H1 (cell line): ENCODE measurements around the gene RAB36. TPM values are rescaled to one million over a fixed set of nuclear protein-coding genes. Genes with fewer than 3 reads are reported as not detected.

Experiments used
- CTCF ChIA-PET: fragments of 300-600 bp; sonication (Branson Sonifier 250); formaldehyde crosslinking; loops from one replicate; lab custom pipeline; 2021; ENCODE audit not compliant: partially characterized antibody; lab: Charles Lee
- POLR2A ChIA-PET: fragments of 300-600 bp; sonication (Branson Sonifier 250); formaldehyde crosslinking; loops from one replicate; lab custom pipeline; 2021; ENCODE audit warnings: inconsistent platforms; ENCODE audit not compliant: partially characterized antibody; lab: Charles Lee
- DNase-seq, 2 experiments: peaks; one replicate each; pipeline versions ENCODE4 v3.0.0 to v3.0.0-alpha.2; 2010 to 2022; ENCODE audit warnings: low spot score in 2 of 2, low read depth in 1 of 2, mixed read lengths in 1 of 2
- FAIRE-seq: peaks from 2 replicates; lab custom pipeline; 2011; peaks lifted over from hg19 to GRCh38; lab: Jason Lieb, UNC
- H2AFZ ChIP-seq: 2 replicates; pipeline ENCODE4 v1.8.1; 2012; ENCODE audit warnings: low read length, inconsistent platforms
- H2AK5ac ChIP-seq: 2 replicates; pipeline ENCODE4 v1.6.1; 2013; ENCODE audit warnings: low read depth, low read length
- H2BK120ac ChIP-seq: replicated peaks from 2 replicates; pipeline ENCODE3; 2013; ENCODE audit warnings: low read depth, low read length, inconsistent platforms
- H2BK12ac ChIP-seq: 2 replicates; pipeline ENCODE4 v1.6.1; 2013; ENCODE audit warnings: low read depth, low read length
- H2BK15ac ChIP-seq: 2 replicates; pipeline ENCODE4 v1.6.1; 2013; ENCODE audit warnings: low read length
- H2BK20ac ChIP-seq: 2 replicates; pipeline ENCODE4 v1.6.1; 2013; ENCODE audit warnings: low read length
- H2BK5ac ChIP-seq: 2 replicates; pipeline ENCODE4 v1.6.1; 2013; ENCODE audit warnings: low read depth, low read length
- H3K14ac ChIP-seq: 2 replicates; pipeline ENCODE4 v1.6.1; 2013; ENCODE audit warnings: inconsistent platforms; ENCODE audit not compliant: insufficient read length
- H3K18ac ChIP-seq: 2 replicates; pipeline ENCODE4 v1.6.1; 2013; ENCODE audit warnings: low read length; ENCODE audit errors: extremely low read depth
- H3K23ac ChIP-seq: 2 replicates; pipeline ENCODE4 v1.6.1; 2013; ENCODE audit warnings: inconsistent platforms; ENCODE audit not compliant: insufficient read length
- H3K23me2 ChIP-seq: 2 replicates; pipeline ENCODE4 v1.6.1; 2013; ENCODE audit warnings: low read depth, low read length
- H3K27ac ChIP-seq: 2 replicates; pipeline ENCODE4 v1.6.1; 2011; ENCODE audit warnings: low read depth, low read length, inconsistent platforms
- H3K27me3 ChIP-seq, 4 experiments: replicated peaks in 1 of 4; 1 replicate in 1 of 4; 2 replicates in 3 of 4; pipeline versions ENCODE4 v1.6.1 to v1.8.1; 2011 to 2013; ENCODE audit warnings: low read length in 3 of 4, mild to moderate bottlenecking in 3 of 4, inconsistent platforms in 2 of 4, mixed read lengths in 2 of 4, moderate library complexity in 1 of 4; ENCODE audit not compliant: control insufficient read depth in 3 of 4, insufficient read depth in 3 of 4; ENCODE audit errors: extremely low read depth in 1 of 4
- H3K36me3 ChIP-seq, 4 experiments: 2 replicates each; pipeline versions ENCODE4 v1.6.1 to v1.8.1; 2011 to 2013; ENCODE audit warnings: mild to moderate bottlenecking in 4 of 4, low read length in 3 of 4, moderate library complexity in 2 of 4, control low read depth in 1 of 4, inconsistent platforms in 1 of 4; ENCODE audit not compliant: insufficient read depth in 4 of 4, control insufficient read depth in 2 of 4
- H3K4ac ChIP-seq: replicated peaks from 2 replicates; pipeline ENCODE3; 2013; ENCODE audit warnings: low read length, low read depth, mixed read lengths, inconsistent platforms; ENCODE audit not compliant: insufficient read length
- H3K4me1 ChIP-seq, 4 experiments: replicated peaks in 1 of 4; 1 replicate in 1 of 4; 2 replicates in 3 of 4; pipeline versions ENCODE4 v1.6.1 to v1.8.1; 2011 to 2013; ENCODE audit warnings: low read length in 3 of 4, inconsistent platforms in 2 of 4, mixed read lengths in 1 of 4; ENCODE audit not compliant: insufficient read depth in 4 of 4, control insufficient read depth in 3 of 4
- H3K4me2 ChIP-seq, 2 experiments: 2 replicates each; pipeline versions ENCODE4 v1.6.1 to v1.8.1; 2011 to 2013; ENCODE audit warnings: low read depth in 2 of 2, low read length in 2 of 2, control low read depth in 1 of 2, inconsistent platforms in 1 of 2, mild to moderate bottlenecking in 1 of 2; ENCODE audit not compliant: insufficient read depth in 1 of 2
- H3K4me3 ChIP-seq, 4 experiments: fragments of 200-600, 300-600 bp in 1 of 4; sonication (generic), shearing (Covaris generic), sonication (Bioruptor Twin) in 1 of 4; 2 replicates each; pipeline versions ENCODE4 v1.5.1 to v1.8.1; 2011 to 2016; ENCODE audit warnings: low read length in 4 of 4, low read depth in 3 of 4, control low read depth in 2 of 4, inconsistent platforms in 2 of 4, mild to moderate bottlenecking in 2 of 4, mixed read lengths in 1 of 4, moderate library complexity in 1 of 4; ENCODE audit not compliant: insufficient read depth in 2 of 4; ENCODE audit errors: extremely low read depth in 1 of 4
- H3K56ac ChIP-seq: replicated peaks from 2 replicates; pipeline ENCODE3; 2013; ENCODE audit warnings: low read depth, mild to moderate bottlenecking, mixed read lengths, low read length, inconsistent platforms; ENCODE audit not compliant: insufficient read length
- H3K79me1 ChIP-seq: 2 replicates; pipeline ENCODE4 v1.6.1; 2013; ENCODE audit warnings: low read depth, low read length, control low read depth
- H3K79me2 ChIP-seq, 2 experiments: 2 replicates each; pipeline versions ENCODE4 v1.6.1 to v1.8.1; 2012 to 2013; ENCODE audit warnings: low read length in 2 of 2, mild to moderate bottlenecking in 2 of 2, inconsistent platforms in 1 of 2; ENCODE audit not compliant: insufficient read depth in 2 of 2, control insufficient read depth in 1 of 2
- H3K9ac ChIP-seq, 4 experiments: replicated peaks in 1 of 4; 1 replicate in 1 of 4; 2 replicates in 3 of 4; pipeline versions ENCODE4 v1.6.1 to v1.8.1; 2011 to 2013; ENCODE audit warnings: low read depth in 3 of 4, low read length in 3 of 4, control low read depth in 2 of 4, mild to moderate bottlenecking in 2 of 4, moderate library complexity in 2 of 4, inconsistent platforms in 1 of 4; ENCODE audit errors: extremely low read depth in 1 of 4
- H3K9me3 ChIP-seq, 2 experiments: 2 replicates each; pipeline versions ENCODE4 v1.6.1 to v1.8.1; 2012 to 2013; ENCODE audit warnings: mild to moderate bottlenecking in 2 of 2, moderate library complexity in 2 of 2, control low read depth in 1 of 2, inconsistent platforms in 1 of 2, low read depth in 1 of 2, low read length in 1 of 2, mixed read lengths in 1 of 2; ENCODE audit not compliant: insufficient read depth in 2 of 2
- H4K20me1 ChIP-seq, 2 experiments: replicated peaks in 1 of 2; 2 replicates each; pipeline versions ENCODE3 to v1.8.1; 2011 to 2013; ENCODE audit warnings: inconsistent platforms in 2 of 2, low read length in 2 of 2, mild to moderate bottlenecking in 1 of 2; ENCODE audit not compliant: insufficient read depth in 2 of 2, control insufficient read depth in 1 of 2
- H4K5ac ChIP-seq: 2 replicates; pipeline ENCODE4 v1.6.1; 2013; ENCODE audit warnings: low read length, low read depth, mixed read lengths, inconsistent platforms; ENCODE audit not compliant: insufficient read length
- H4K8ac ChIP-seq: 2 replicates; pipeline ENCODE4 v1.8.0; 2013; ENCODE audit warnings: mild to moderate bottlenecking, moderate library complexity, low read length, inconsistent platforms; ENCODE audit not compliant: insufficient read depth; ENCODE audit errors: extremely low read depth
- H4K91ac ChIP-seq: replicated peaks from 2 replicates; pipeline ENCODE3; 2013; ENCODE audit warnings: low read length, mixed read lengths, inconsistent platforms; ENCODE audit not compliant: insufficient read length
- ATF2 ChIP-seq: IDR thresholded peaks from 2 replicates; pipeline ENCODE4 v1.6.1; 2012; ENCODE audit warnings: low read length, inconsistent platforms
- EGR1 ChIP-seq: IDR thresholded peaks from 2 replicates; pipeline ENCODE4 v1.6.1; 2011; ENCODE audit warnings: low read depth, low read length, borderline replicate concordance
- HDAC2 ChIP-seq, 2 experiments: fragments of 300-600 bp in 1 of 2; sonication (generic) in 1 of 2; IDR thresholded peaks; 2 replicates each; pipeline ENCODE4 v1.6.1; 2011 to 2012; ENCODE audit warnings: low read depth in 2 of 2, low read length in 2 of 2, mild to moderate bottlenecking in 2 of 2, moderate library complexity in 2 of 2, borderline replicate concordance in 1 of 2, inconsistent platforms in 1 of 2
- NRF1 ChIP-seq: IDR thresholded peaks from 2 replicates; pipeline ENCODE4 v1.6.1; 2011; ENCODE audit warnings: mild to moderate bottlenecking, low read depth, low read length, improper control_type of control experiment
- PHF8 ChIP-seq: fragments of 200-600 bp; sonication (generic); conservative IDR thresholded peaks from 2 replicates; pipeline ENCODE4 v1.7.1; 2012; ENCODE audit warnings: low read depth, mild to moderate bottlenecking, inconsistent platforms, low read length, moderate library complexity
- POLR2AphosphoS5 ChIP-seq: IDR thresholded peaks from 2 replicates; pipeline ENCODE4 v1.6.1; 2011; ENCODE audit warnings: low read depth, low read length
- POU5F1 ChIP-seq: IDR thresholded peaks from 2 replicates; pipeline ENCODE4 v1.6.1; 2011; ENCODE audit warnings: low read depth, mild to moderate bottlenecking, low read length, moderate library complexity
- RFX5 ChIP-seq: IDR thresholded peaks from 2 replicates; pipeline ENCODE4 v1.6.1; 2011; ENCODE audit warnings: low read depth, low read length, improper control_type of control experiment, borderline replicate concordance
- RXRA ChIP-seq: IDR thresholded peaks from 2 replicates; pipeline ENCODE4 v1.6.1; 2011; ENCODE audit warnings: low read depth, mild to moderate bottlenecking, low read length, moderate library complexity; ENCODE audit not compliant: insufficient read depth
- SIRT6 ChIP-seq: IDR thresholded peaks from one replicate; pipeline ENCODE4 v1.7.1; 2012; ENCODE audit warnings: low read length, inconsistent platforms
- WGBS, 2 experiments: shearing (Covaris generic) in 1 of 2; methylation state at CpG; one replicate each; pipeline versions ENCODE4 v1.1.6 to v1.1.7; 2013 to 2015; ENCODE audit warnings: low lambda C conversion rate in 2 of 2, mixed read lengths in 2 of 2, inconsistent platforms in 1 of 2, low coverage in 1 of 2, missing lambda C conversion rate in 1 of 2; ENCODE audit not compliant: insufficient replicate concordance in 2 of 2, insufficient coverage in 1 of 2, insufficient read length in 1 of 2; ENCODE audit errors: extremely low coverage in 1 of 2, missing lambda C conversion rate in 1 of 2; 5-methylcytosine and 5-hydroxymethylcytosine counted together
- polyA plus RNA-seq, 7 experiments: library from polyadenylated mRNA; depleted of rRNA in 3 of 7; stranded (reverse) in 5 of 7; unstranded in 2 of 7; fragments of >200 nt in 5 of 7; fragments of 200-250 nt in 2 of 7; gene quantifications; 1 replicate in 5 of 7; 2 replicates in 1 of 7; 4 replicates in 1 of 7; pipeline versions ENCODE4 v1.2.1 to v1.2.3, GENCODE V29; 2011 to 2013; ENCODE audit warnings: missing spikeins in 2 of 7, mixed read lengths in 2 of 7
- total RNA-seq: library from RNA; stranded (reverse); fragmentation: NEBNext Ultra II Directional; extraction: Animal tissue kit (Norgen Biotek cat#: 25700); gene quantifications from 2 replicates; pipeline ENCODE4 v1.2.1, GENCODE V29; 2021

The RAB36 gene
- total and polyA plus RNA-seq, 2 of the 8 experiments (the other 6 are each of a cell fraction or from before 2014, with no cell fraction given) = 1.0 to 1.5 TPM

GRCh38 chr22:23187871-23188700 lies 42.8 kb downstream of the RAB36 start:
- peaks cover 21% of the 10 kb centered on the region for H3K79me1 ChIP-seq
- no peak overlapping the region for H3K14ac ChIP-seq
- peaks cover 2% of the 10 kb centered on the region; the same call in 1 of the 2 replicates for H3K23me2 ChIP-seq
- ChIA-PET CTCF (interaction anchor here (0.6 to 24.3 kb wide), 7 partner anchors 9 to 109 kb away, joined by 3 to 358 read pairs (median 3); no protein-coding TSS in a partner anchor), POLR2A (no interaction called here)
- peaks cover 8 to 31% (median 20%) of the 10 kb centered on the region in 4 experiments; a peak in 6 of 7 replicates for H3K4me1 ChIP-seq
- H3K56ac ChIP-seq = no peak overlapping the region
- H3K79me2 ChIP-seq = peaks cover 51 to 99% of the 10 kb centered on the region in 2 experiments
- H3K27ac ChIP-seq = no peak overlapping the region
- H2BK120ac ChIP-seq = no peak overlapping the region
- H3K18ac ChIP-seq = no peak overlapping the region
- no peak overlapping the region for H2AFZ ChIP-seq
- DNase-seq (no peak), FAIRE-seq (no peak)
- no peak overlapping the region for H2BK5ac ChIP-seq
- 0 out of 2 replicates have a peak overlapping the region, but pooled peaks have one; percentile 49 for H2BK15ac ChIP-seq
- H3K4ac ChIP-seq = no peak overlapping the region
- H2BK12ac ChIP-seq = no peak overlapping the region
- H2BK20ac ChIP-seq = 0 out of 2 replicates have a peak overlapping the region, but pooled peaks have one; percentile 25
- no peak overlapping the region for H3K23ac ChIP-seq
- no peaks in the 10 kb centered on the region for H3K9me3 ChIP-seq
- H2AK5ac ChIP-seq = no peak overlapping the region
- peaks cover 43 to 56% of the 10 kb centered on the region in 2 experiments for H4K20me1 ChIP-seq
- WGBS, 2 experiments = 89% methylated on average over 7 of the region's 7 CpGs; no CpG with 5 or more reads in 1 of the 2 experiments
- no peak overlapping the region; a peak in 1 of 7 replicates for H3K9ac ChIP-seq
- no peak overlapping the region for H4K5ac ChIP-seq
- no peaks in the 10 kb centered on the region for H3K36me3 ChIP-seq
- no peak overlapping the region for H4K91ac ChIP-seq
- no peak overlapping the region for H4K8ac ChIP-seq
- H3K4me2 ChIP-seq = peak overlapping the region in 1 of 2 experiments; percentile 3; a peak in 1 of 4 replicates
- H3K4me3 ChIP-seq = no peak overlapping the region
- H3K27me3 ChIP-seq = no peaks in the 10 kb centered on the region
- TF ChIP-seq RFX5 = no peak
- no peak for TF ChIP-seq ATF2
- TF ChIP-seq RXRA = no peak
- TF ChIP-seq HDAC2 (IDR thresholded peaks at IDR 0.05; ENCODE audit: borderline replicate concordance in 1 of 2, low read depth in 2 of 2, low read length in 2 of 2) = no peak
- no peak for TF ChIP-seq SIRT6
- TF ChIP-seq NRF1 = no peak
- TF ChIP-seq POLR2AphosphoS5 = no peak
- TF ChIP-seq POU5F1 = no peak
- TF ChIP-seq EGR1 = no peak
- TF ChIP-seq PHF8 = no peak
